WTC11 (cell line): ENCODE results near the gene CBR1. TPM values are rescaled to one million over a fixed set of nuclear protein-coding genes. Genes with fewer than 3 reads are reported as not detected.

Experiments used
- ATAC-seq: fragments of 200-7000 bp; cut with Tn5 transposase; 2 replicates; pipeline ENCODE4 v1.10.0; 2021; ENCODE audit warnings: mild to moderate bottlenecking, moderate library complexity
- CTCF ChIA-PET: fragments of 300-600 bp; sonication (Branson Sonifier 250); formaldehyde crosslinking; loops from one replicate; lab custom pipeline; 2021; ENCODE audit warnings: antibody characterized with exemption; lab: Charles Lee
- POLR2A ChIA-PET: fragments of 350-600 bp; sonication (Branson Sonifier 250); formaldehyde crosslinking; loops from one replicate; lab custom pipeline; 2021; ENCODE audit warnings: antibody characterized with exemption; lab: Charles Lee
- DNase-seq: peaks from one replicate; pipeline ENCODE4 v3.0.0; 2021; ENCODE audit warnings: low spot score
- H3K27ac Mint-ChIP-seq: 2 replicates; pipeline ENCODE4 v1.8.0; 2021; ENCODE audit warnings: mixed read lengths
- H3K27me3 Mint-ChIP-seq: 2 replicates; pipeline ENCODE4 v1.8.0; 2021; ENCODE audit warnings: low read depth, mild to moderate bottlenecking, moderate library complexity, mixed read lengths
- H3K36me3 Mint-ChIP-seq: 2 replicates; pipeline ENCODE4 v1.8.0; 2021; ENCODE audit warnings: mixed read lengths
- H3K4me1 Mint-ChIP-seq: 2 replicates; pipeline ENCODE4 v1.8.0; 2022; ENCODE audit warnings: mixed read lengths
- H3K4me3 Mint-ChIP-seq: 2 replicates; pipeline ENCODE4 v1.8.0; 2021; ENCODE audit warnings: mild to moderate bottlenecking, moderate library complexity, mixed read lengths
- H3K9me3 Mint-ChIP-seq: 2 replicates; pipeline ENCODE4 v1.8.0; 2021; ENCODE audit warnings: mixed read lengths
- CREB1 ChIP-seq: sonication (generic); formaldehyde crosslinking; IDR thresholded peaks from 2 replicates; pipeline ENCODE4 v1.8.0; 2023; ENCODE audit warnings: mild to moderate bottlenecking, missing genetic modification reagents
- ELF4 ChIP-seq: sonication (generic); formaldehyde crosslinking; IDR thresholded peaks from 2 replicates; pipeline ENCODE4 v1.8.1; 2022; ENCODE audit warnings: low read depth, mild to moderate bottlenecking, moderate library complexity, missing genetic modification reagents
- FOXP1 ChIP-seq: sonication (generic); formaldehyde crosslinking; IDR thresholded peaks from 2 replicates; pipeline ENCODE4 v1.8.0; 2022; ENCODE audit warnings: missing genetic modification reagents, mild to moderate bottlenecking, moderate library complexity, borderline replicate concordance
- JAZF1 ChIP-seq: fragments of 250-450 bp; sonication (Bioruptor Pico); IDR thresholded peaks from 2 replicates; pipeline ENCODE4 v1.9.0; 2021; ENCODE audit warnings: moderate library complexity, mild to moderate bottlenecking, inconsistent platforms
- NFYB ChIP-seq: sonication (generic); formaldehyde crosslinking; conservative IDR thresholded peaks from 2 replicates; pipeline ENCODE4 v1.8.0; 2022; ENCODE audit warnings: low read depth, missing genetic modification reagents
- SMAD4 ChIP-seq: sonication (generic); formaldehyde crosslinking; IDR thresholded peaks from 2 replicates; pipeline ENCODE4 v1.8.0; 2022; ENCODE audit warnings: mild to moderate bottlenecking, missing genetic modification reagents
- SP1 ChIP-seq: sonication (generic); formaldehyde crosslinking; conservative IDR thresholded peaks from 2 replicates; pipeline ENCODE4 v1.8.1; 2022; ENCODE audit warnings: missing genetic modification reagents
- TCF7 ChIP-seq: sonication (generic); formaldehyde crosslinking; IDR thresholded peaks from 2 replicates; pipeline ENCODE4 v1.8.0; 2022; ENCODE audit warnings: mild to moderate bottlenecking, low read depth, missing genetic modification reagents, moderate library complexity
- ZNF232 ChIP-seq: sonication (generic); formaldehyde crosslinking; IDR thresholded peaks from 2 replicates; pipeline ENCODE4 v1.8.0; 2022; ENCODE audit warnings: mild to moderate bottlenecking, missing genetic modification reagents
- ZNF423 ChIP-seq: fragments of 250-450 bp; sonication (Bioruptor Pico); IDR thresholded peaks from 2 replicates; pipeline ENCODE4 v2.1.2; 2022; ENCODE audit warnings: mild to moderate bottlenecking, moderate library complexity
- total RNA-seq: library from RNA; stranded (reverse); gene quantifications from 3 replicates; pipeline ENCODE4 v1.2.3, GENCODE V29; 2021
- TF ChIP-seq, protein P1 (sequence below): sonication (generic); formaldehyde crosslinking; IDR thresholded peaks from 2 replicates; pipeline ENCODE4 v1.8.1; 2022; ENCODE audit warnings: low read depth, mild to moderate bottlenecking, moderate library complexity, missing genetic modification reagents, borderline replicate concordance
- TF ChIP-seq, protein P2 (sequence below): sonication (generic); formaldehyde crosslinking; IDR thresholded peaks from 2 replicates; pipeline ENCODE4 v1.8.1; 2022; ENCODE audit warnings: low read depth, missing genetic modification reagents, borderline replicate concordance
- TF ChIP-seq, protein P3 (sequence below): fragments of 250-450 bp; sonication (Bioruptor Pico); conservative IDR thresholded peaks from 2 replicates; pipeline ENCODE4 v1.9.0; 2021; ENCODE audit warnings: mild to moderate bottlenecking
- TF ChIP-seq, protein P4 (sequence below): sonication (generic); formaldehyde crosslinking; IDR thresholded peaks from 2 replicates; pipeline ENCODE4 v1.8.1; 2023; ENCODE audit warnings: mild to moderate bottlenecking, moderate library complexity, missing genetic modification reagents
- TF ChIP-seq, protein P5 (sequence below): sonication (generic); formaldehyde crosslinking; conservative IDR thresholded peaks from 2 replicates; pipeline ENCODE4 v1.8.1; 2022; ENCODE audit warnings: mild to moderate bottlenecking, missing genetic modification reagents
- TF ChIP-seq, protein P6 (sequence below): sonication (generic); formaldehyde crosslinking; IDR thresholded peaks from 2 replicates; pipeline ENCODE4 v1.8.1; 2022; ENCODE audit warnings: mild to moderate bottlenecking, moderate library complexity, missing genetic modification reagents
- TF ChIP-seq, protein P7 (sequence below): sonication (generic); formaldehyde crosslinking; IDR thresholded peaks from 2 replicates; pipeline ENCODE4 v1.8.0; 2023; ENCODE audit warnings: missing genetic modification reagents, mild to moderate bottlenecking, borderline replicate concordance

CBR1 gene
- total RNA-seq, 1 experiment from 2014 or later, result 167 TPM

DNA sequence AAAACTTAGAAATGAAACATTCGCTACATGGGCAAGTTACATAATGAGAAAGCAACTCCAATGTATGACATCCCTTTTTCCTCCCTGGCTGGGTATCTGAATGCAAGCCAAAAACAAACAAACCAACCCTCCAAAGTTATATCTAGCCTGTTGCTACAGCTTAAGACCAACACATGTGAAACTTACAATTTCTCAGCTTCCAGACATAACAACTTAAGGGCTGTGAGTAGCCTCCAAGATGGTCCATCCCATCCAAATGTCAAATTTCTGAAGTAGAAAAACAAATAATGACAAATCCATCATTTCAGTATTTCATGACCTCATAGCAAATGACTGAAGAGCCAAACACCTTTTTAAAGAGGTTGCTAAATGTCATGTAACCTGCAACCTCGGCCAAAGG lies 29.4 kb upstream of the CBR1 start:
- Mint-ChIP-seq H3K9me3 (no peaks in the 10 kb centered on the region), H3K27me3 (no peaks in the 10 kb centered on the region), H3K36me3 (peaks cover 74% of the 10 kb centered on the region), H3K27ac (no peak overlapping the region; the same call in 1 of the 2 replicates), H3K4me1 (peaks cover 32% of the 10 kb centered on the region), H3K4me3 (no peak overlapping the region)
- ChIA-PET CTCF (interaction anchor here (0.7 to 1.3 kb wide), 2 partner anchors 56 to 64 kb away, joined by 3 to 4 read pairs; no protein-coding TSS in a partner anchor), POLR2A (no interaction called here)
- ATAC-seq (no peak), DNase-seq (no peak)
- TF ChIP-seq ZNF232 (CRISPR knock-in tag) (no peak), NFYB (no peak), FOXP1 (CRISPR knock-in tag) (no peak), CREB1 (no peak), SP1 (CRISPR knock-in tag) (no peak), JAZF1 (no peak), SMAD4 (CRISPR knock-in tag) (no peak), ELF4 (CRISPR knock-in tag) (no peak), ZNF423 (CRISPR knock-in tag) (no peak), TCF7 (CRISPR knock-in tag) (no peak)
- TF ChIP-seq, protein P1, sequence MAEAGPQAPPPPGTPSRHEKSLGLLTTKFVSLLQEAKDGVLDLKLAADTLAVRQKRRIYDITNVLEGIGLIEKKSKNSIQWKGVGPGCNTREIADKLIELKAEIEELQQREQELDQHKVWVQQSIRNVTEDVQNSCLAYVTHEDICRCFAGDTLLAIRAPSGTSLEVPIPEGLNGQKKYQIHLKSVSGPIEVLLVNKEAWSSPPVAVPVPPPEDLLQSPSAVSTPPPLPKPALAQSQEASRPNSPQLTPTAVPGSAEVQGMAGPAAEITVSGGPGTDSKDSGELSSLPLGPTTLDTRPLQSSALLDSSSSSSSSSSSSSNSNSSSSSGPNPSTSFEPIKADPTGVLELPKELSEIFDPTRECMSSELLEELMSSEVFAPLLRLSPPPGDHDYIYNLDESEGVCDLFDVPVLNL (CRISPR knock-in tag), result no peak
- TF ChIP-seq, protein P2, sequence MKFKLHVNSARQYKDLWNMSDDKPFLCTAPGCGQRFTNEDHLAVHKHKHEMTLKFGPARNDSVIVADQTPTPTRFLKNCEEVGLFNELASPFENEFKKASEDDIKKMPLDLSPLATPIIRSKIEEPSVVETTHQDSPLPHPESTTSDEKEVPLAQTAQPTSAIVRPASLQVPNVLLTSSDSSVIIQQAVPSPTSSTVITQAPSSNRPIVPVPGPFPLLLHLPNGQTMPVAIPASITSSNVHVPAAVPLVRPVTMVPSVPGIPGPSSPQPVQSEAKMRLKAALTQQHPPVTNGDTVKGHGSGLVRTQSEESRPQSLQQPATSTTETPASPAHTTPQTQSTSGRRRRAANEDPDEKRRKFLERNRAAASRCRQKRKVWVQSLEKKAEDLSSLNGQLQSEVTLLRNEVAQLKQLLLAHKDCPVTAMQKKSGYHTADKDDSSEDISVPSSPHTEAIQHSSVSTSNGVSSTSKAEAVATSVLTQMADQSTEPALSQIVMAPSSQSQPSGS, result no peak
- TF ChIP-seq, protein P3, sequence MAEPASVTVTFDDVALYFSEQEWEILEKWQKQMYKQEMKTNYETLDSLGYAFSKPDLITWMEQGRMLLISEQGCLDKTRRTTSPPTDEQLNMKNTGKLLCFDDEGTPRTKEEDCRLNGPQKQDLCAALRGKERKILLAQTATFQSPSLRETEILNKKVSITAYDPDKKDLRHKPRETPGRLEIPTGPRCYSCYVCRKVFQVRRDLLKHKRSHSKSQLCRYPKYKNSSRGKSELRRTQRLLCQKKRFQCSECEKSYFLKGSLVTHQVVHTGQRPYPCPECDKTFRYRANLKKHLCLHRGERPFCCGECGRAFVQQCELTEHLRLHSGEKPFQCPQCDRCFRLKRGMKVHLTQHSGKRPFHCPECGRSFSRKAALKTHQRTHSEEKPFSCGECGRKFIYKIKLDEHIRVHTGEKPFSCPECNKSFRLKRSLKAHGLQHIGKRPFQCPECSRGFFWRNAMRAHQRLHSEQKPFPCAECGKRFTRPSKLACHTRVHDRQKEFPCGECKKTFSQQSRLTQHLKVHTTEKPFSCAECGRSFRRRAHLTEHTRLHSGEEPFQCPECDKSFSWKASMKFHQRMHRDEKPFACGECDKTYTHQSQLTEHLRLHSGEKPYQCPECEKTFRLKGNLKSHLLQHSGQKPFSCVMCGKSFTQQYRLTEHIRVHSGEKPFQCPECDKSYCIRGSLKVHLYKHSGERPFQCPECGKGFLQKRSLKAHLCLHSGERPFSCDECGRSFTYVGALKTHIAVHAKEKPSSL (CRISPR knock-in tag), result no peak
- TF ChIP-seq, protein P4, sequence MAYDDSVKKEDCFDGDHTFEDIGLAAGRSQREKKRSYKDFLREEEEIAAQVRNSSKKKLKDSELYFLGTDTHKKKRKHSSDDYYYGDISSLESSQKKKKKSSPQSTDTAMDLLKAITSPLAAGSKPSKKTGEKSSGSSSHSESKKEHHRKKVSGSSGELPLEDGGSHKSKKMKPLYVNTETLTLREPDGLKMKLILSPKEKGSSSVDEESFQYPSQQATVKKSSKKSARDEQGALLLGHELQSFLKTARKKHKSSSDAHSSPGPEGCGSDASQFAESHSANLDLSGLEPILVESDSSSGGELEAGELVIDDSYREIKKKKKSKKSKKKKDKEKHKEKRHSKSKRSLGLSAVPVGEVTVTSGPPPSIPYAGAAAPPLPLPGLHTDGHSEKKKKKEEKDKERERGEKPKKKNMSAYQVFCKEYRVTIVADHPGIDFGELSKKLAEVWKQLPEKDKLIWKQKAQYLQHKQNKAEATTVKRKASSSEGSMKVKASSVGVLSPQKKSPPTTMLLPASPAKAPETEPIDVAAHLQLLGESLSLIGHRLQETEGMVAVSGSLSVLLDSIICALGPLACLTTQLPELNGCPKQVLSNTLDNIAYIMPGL (CRISPR knock-in tag), result no peak
- TF ChIP-seq, protein P5, sequence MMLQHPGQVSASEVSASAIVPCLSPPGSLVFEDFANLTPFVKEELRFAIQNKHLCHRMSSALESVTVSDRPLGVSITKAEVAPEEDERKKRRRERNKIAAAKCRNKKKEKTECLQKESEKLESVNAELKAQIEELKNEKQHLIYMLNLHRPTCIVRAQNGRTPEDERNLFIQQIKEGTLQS, result no peak
- TF ChIP-seq, protein P6, sequence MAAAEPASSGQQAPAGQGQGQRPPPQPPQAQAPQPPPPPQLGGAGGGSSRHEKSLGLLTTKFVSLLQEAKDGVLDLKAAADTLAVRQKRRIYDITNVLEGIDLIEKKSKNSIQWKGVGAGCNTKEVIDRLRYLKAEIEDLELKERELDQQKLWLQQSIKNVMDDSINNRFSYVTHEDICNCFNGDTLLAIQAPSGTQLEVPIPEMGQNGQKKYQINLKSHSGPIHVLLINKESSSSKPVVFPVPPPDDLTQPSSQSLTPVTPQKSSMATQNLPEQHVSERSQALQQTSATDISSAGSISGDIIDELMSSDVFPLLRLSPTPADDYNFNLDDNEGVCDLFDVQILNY (CRISPR knock-in tag), result no peak
- TF ChIP-seq, protein P7, sequence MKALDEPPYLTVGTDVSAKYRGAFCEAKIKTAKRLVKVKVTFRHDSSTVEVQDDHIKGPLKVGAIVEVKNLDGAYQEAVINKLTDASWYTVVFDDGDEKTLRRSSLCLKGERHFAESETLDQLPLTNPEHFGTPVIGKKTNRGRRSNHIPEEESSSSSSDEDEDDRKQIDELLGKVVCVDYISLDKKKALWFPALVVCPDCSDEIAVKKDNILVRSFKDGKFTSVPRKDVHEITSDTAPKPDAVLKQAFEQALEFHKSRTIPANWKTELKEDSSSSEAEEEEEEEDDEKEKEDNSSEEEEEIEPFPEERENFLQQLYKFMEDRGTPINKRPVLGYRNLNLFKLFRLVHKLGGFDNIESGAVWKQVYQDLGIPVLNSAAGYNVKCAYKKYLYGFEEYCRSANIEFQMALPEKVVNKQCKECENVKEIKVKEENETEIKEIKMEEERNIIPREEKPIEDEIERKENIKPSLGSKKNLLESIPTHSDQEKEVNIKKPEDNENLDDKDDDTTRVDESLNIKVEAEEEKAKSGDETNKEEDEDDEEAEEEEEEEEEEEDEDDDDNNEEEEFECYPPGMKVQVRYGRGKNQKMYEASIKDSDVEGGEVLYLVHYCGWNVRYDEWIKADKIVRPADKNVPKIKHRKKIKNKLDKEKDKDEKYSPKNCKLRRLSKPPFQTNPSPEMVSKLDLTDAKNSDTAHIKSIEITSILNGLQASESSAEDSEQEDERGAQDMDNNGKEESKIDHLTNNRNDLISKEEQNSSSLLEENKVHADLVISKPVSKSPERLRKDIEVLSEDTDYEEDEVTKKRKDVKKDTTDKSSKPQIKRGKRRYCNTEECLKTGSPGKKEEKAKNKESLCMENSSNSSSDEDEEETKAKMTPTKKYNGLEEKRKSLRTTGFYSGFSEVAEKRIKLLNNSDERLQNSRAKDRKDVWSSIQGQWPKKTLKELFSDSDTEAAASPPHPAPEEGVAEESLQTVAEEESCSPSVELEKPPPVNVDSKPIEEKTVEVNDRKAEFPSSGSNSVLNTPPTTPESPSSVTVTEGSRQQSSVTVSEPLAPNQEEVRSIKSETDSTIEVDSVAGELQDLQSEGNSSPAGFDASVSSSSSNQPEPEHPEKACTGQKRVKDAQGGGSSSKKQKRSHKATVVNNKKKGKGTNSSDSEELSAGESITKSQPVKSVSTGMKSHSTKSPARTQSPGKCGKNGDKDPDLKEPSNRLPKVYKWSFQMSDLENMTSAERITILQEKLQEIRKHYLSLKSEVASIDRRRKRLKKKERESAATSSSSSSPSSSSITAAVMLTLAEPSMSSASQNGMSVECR (CRISPR knock-in tag), result no peak
